Putamen (tissue), 1 donor: ENCODE data around the gene C14orf119.

Experiments
- DNase-seq: peaks from one replicate; pipeline ENCODE4 v3.0.0-alpha.2; 2016; ENCODE audit warnings: low spot score

The C14orf119 gene, protein sequence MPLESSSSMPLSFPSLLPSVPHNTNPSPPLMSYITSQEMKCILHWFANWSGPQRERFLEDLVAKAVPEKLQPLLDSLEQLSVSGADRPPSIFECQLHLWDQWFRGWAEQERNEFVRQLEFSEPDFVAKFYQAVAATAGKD

DNA sequence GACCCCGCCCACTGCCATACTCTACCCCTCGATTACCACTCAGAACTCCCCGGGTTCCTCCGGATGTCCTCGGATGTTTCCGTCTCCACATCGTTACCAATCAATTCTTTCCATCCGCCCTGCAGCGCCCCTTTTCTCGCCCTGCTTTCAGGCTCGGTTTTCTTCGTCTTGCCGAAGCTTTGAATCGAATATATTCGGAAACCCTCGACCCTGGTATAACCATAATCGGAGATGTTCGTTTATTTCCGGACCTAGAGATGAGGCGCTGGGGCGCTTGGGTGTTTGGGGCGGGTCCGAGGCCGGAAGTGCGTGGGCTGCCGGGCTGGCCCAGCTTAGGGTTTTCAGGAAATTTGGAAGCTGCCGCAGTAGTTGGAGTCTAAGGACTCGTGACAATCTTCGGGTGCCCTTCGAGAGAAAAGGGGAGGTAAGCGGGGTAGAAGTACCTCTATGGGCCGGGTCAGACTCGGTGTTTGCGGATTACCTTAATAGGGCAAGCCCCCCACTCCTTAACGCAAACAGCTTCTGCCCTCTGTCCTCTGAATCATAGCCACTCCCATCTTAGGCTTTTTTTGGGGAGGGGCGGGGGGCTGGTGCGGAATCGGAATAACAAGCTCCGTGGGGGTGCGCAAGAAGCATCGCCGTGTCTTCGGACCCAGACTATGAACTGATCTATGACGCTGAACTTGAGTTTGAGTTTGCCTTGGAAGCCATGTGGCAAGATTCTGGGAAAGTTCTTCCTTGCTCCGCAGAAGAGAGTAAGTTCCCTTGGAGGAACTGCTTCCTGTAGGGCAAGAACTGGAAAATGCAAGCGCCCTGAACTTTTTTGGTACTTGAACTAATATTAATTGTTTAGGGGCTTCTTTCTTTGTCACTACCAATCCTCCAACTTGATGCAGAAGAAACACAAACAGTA is at the start of gene C14orf119:
Gene C14orf119 (plus strand): TSS at position 310 of the 913 bp plus-strand sequence. CDS start 2,154 bp downstream, outside the sequence.
- DNase-seq: peak; percentile 100

DNA sequence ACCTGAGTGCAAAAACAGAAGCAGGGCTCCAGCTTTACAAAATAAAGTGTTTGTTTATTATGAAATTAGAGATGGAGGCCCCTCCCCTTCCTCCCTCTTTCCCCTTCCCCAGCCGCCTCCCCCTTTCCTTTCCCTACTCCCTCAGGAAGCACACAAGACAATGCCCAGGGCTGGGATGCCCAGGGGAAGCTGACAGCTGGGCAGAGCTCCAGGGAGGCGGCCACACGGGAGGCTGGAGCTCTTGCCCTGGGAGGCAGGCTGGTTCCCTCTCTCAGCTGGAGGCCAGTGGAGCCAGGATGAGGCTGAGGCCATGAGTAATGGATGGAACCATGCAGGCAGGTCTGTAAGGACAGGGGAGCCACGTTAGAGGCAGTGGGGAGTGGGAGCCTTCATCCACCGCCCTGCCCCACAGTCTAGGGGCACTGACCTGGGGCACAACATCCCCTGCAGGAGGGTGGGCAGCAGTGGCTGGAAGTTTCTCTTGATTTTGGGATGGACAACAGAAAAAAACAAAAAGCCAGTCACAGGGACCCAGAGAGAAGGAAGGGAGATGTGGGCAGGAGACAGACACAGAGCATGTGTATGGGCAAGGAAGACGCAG is 48.2 kb upstream of the C14orf119 start:
- DNase-seq: no peak

DNA sequence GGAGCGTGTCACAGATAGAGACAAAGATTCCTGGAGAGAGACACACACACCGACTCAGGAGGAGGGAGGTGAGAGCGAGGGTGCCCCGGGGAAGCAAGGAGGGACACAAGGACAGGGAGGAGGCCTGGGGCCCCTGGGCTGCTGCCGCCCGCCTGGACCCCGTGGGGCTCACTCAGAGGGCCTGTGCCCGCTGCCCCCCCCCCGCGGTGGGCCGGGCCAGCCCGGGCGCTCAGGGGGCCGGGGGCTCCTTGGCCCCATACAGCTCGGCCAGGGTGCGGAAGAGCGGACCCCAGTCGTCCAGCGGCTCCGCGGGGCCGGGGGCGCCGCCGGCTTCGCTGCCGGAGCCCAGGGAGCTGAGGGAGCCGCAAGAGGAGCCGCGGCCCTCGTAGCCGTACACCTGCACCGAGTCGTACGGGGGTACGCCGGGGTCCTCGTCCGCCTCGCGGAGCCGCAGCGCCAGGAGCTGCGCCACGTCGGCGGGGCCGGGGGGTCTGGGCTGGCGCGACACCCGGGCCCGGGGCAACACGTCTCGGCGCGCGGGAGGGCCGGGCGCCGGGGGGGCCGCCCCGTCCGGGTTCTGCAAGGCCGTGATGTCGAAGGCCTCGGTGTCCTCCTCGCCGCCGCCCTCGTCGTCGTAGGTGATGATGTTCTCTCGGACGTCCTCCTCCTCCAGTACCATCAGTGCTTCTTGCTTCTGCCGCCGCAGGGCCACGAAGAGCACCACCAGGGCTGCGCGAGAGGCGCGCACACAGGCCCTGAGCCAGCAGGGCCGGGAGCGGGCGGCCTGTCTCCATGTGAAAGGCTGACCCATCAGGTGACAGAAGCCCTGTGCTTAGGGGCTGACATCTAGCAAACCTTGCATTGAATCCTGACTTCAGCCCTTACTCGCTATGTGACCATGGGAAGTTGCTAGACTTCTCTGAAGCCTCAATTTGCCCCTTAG is 47.3 kb upstream of the C14orf119 start:
- DNase-seq: no peak

DNA sequence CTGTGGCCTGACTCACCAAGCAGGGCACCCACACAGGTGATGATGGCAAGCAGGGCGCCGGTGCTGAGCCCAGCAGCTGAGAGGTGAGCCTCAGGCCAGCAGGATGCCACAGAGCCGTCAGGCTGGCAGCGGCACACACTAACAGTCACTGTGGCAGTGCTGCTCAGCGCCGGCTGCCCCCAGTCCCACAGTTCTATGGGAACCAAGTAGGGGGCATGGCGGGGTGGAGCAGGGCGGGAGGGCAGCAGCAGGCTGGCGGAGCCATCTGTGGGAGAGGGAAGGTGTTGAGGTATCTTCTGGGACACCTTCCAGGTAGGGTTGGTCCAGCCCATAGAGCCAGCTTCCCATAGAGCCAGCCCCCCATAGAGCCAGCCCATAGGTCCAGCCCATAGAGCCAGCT is 46.3 kb upstream of the C14orf119 start:
- no peak for DNase-seq

DNA sequence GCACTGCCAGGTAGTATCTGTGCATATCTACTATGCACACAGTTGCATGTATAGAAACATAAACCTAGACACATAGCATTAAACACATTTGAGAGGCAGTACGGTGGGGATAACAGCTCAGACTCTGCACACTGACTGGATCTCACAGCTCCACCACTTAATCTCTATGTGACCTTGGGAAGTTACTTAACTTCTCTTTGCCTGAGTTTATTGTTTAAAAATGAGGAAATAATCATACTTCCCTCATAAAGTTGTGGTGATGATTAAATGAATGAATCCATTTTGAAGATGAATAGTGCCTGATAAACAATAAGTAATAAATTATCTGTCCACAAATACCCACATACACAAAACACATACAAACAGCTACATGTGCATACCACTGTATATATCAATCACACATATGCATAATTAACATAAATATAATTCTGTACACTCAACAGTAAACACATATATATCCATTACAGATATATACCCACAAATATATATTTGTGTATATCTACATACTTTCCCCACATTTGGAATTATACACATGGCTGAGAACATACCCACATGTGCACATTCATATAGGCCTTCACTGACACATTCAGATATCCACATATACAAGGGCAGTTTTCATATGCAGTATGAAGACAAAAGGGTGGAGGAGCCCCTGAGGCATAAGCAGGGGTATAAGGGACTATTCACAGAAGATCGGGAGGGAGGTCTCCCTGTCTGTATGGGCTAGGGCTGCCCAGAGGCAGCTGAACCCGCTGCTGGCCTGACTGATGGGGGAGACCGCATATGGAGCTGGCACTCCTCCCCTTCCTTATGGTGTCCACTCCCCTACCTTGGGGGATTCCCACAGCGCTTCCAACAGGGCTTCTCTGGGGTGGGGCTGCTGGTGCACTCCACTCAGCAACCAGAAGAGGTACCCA is 43.9 kb upstream of the C14orf119 start:
- DNase-seq: no peak

DNA sequence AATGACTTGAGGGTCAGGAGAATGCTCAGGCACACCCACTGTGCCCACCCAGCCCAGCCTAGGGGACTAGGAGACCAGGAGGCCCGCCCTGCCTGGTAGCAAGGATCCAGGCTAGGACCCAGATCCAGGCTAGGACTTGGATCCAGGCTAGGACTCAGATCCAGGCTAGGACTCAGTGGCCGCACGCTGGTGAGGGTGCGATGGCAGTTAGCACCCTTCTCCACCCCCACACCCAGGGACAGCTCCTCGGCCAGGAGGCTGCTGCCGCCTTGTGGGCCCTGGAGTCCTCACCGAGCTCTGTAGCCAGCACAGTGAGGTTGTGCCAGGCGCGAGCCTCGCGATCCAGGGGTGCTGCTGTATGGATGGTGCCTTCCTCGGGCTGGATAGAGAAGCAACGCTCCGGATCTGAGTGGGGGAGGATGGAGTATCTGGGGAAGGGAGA is 43.1 kb upstream of the C14orf119 start:
- no peak for DNase-seq

DNA sequence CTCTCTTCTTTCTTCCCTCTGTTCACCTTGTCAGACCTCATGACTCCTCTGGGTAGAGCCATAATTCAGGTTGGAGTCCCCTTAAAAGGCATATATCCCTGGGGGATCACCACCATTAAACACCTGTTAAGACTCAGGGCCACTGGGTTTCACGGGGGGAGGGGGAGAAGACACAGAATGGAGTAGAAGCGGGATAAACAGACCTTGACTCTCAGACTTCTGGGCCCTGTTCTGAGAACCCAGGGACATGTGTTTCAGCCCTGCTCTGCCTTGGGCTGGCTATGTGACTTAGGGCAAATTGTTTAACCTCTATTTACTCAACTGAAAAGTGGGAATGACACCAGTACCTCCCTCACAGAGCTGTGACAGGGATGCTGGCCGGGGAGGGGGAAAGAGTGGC is 42.6 kb upstream of the C14orf119 start:
- DNase-seq: no peak

DNA sequence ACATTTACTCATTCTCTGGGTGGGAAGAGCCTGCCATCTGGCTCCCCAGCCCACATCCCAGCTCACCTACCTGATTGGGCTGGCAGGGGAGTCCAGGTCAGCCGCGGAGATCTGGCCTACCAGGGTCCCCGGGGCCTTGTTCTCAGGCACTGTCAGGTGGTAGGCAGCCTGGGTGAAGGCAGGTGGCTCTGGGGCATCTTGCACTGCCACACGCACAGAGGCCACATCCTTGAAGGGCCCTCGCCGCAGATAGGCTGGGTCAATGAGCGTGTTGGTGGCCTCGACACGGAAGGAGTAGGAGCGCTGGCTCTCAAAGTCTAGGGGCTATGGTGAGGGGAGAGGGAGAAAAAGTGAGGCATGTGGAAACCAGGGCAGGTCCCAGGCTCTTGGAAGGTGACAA is 41.9 kb upstream of the C14orf119 start:
- DNase-seq: no peak

DNA sequence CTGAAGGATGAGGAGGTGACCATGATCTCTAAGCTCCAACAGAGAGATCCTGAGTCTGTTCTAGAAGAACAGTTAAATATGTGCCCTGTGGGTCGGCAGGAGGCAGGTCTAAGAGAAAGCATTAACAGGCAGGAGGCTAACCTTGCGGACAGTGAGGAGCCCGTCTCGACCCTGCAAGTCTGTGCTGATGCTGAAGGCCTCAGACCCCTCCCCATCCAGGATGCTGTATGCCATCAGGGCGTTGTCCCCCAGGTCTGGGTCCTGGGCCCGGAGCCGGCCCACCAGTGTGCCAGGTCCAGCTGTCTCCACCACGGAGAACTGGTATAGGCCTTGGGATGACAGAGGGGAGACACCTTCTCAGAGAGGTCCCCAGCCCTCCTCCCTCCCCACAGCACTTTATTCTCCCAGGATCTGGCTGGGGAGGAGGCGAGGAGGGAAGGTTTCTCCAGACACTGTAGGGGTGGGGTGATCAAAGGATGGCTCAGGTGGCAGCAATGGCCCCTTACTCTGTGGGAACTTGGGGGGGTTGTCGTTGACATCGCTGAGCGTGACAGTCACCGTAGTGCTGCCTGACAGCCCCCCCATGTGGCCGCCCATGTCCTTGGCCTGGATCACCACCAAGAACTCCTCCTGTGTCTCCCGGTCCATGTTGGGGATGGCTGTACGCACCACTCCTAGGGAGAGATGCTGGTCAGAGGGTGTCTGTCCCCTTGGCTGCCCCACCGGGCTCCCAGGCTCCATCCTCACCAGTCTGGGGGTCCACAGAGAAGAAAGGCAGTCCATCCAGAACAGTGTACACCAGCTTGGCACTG is 41.1 kb upstream of the C14orf119 start:
- DNase-seq: no peak

DNA sequence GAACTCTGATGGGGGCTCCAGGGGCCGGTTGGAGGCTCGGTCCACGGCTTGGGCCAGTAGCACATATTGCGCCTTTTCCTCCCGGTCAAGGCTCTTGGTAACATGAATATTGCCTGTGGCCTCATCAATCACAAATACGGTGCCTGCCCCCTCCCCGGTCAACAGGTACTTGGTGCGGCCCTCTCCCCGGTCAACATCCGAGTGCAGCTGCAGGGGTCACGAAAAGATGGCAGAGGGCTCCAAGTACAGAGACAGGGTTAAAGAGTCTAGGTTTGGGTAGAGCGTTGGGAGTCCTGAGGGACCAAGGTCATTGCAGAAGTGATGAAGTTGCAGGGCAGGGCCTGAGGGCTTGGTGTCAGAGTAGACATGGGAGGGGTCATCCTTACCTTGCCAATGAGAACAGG is 40.2 kb upstream of the C14orf119 start:
- DNase-seq: no peak

DNA sequence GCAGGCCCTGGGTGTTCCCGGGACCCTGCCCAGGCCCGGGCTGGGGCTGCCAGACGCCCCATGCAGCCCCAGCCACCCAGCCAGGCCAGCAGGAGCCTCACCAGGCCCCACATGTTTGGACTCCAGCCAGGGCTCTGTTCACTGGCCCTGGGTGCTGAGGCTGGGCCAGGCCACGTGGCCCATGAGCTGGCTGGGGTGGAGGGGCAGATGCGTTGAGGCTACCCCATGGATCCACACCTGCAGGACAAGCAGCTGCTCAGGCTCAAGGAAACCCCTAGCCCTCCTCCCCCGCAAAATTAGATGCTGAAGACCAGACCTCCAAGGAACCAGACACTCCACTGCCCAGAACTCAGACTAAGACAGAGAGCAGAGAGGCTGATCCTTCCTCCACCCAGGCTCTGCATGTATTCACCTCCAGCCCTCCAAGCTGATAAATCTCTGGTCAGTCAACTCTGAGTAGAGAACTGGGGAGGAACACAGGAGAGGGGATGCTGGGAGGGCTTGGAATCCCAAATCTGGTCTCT is 39.6 kb upstream of the C14orf119 start:
- no peak for DNase-seq

DNA sequence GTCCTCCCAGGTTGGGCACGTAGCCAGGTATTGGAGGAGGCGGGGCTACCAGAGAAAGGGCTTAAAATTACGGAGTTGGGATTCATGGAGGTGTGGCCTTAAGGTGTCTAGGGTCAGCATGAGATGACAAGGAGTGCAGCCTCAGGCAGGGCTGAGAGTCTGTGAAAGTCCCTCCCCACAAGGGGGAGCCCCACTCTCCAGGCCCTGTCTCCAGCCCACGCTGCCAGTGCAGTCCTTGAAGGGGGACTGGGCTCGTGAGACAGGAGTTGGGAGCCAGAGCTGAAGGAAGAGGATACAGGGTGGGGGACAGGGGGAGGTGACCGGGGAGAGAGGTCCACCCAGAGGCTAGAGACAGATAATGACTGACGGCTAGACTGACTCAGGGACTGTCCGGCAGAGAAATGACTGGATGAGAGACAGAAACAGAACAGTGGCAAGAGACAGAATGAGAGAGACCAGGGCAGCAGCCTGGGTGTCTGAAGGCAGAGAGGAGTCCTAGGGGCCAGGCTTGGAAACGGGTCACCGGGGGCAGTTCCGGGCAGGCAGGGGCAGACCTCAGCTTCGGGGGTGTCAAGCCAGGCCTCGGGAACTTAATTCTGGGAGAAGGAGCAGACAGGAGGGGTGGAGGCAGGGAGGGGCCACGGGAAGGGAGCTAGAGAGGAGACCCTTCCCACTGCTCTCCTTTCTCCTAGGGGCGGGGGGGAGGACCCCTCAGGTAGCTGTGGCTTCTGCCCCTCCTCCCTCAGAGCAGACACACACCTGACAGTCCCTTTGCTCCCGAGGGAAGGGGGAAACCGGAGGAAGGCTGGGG is 39.0 kb upstream of the C14orf119 start:
- DNase-seq: no peak

DNA sequence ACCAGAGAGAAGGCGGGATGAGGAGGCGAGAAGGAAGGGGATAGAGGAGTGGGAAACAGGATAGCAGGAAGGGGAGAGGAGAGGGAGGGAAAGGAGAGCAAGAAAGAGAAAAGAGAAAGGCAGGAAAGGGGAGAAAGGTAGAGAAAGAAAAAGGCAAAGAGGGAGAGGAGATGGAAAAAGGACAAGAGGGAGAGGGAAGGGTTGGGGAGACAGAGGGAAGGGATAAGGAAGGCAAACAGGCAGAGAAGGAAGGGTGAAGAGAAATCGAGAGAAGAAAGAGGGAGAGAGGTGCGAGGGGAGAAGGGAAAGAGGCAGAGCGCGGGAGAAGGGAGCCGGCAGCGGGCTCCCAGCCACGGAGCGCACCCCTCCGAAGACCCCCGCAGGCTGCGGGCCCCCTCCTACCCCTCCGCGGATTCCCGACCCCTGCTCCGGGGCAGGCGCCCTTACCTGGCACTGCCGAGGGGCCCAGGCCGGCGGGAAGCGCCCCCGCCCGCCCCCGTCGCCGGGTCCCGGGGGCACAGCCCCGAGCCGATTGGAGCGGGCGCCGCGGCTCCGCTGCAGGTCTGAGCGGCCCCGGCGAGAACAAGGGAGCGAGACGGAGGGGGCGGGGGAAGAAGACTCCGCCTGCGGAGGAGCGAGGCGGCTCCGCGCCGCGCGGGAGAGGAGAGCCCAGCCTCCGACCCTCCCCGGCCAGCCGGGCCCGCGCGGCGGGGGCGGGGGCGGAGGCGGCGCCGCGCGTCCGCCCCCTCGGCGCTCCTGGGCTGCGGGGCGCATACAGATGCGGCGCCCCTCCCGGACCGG is 38.1 kb upstream of the C14orf119 start, which contains the start of gene CDH24:
Gene CDH24 (minus strand): TSS at position 565 of the 801 bp plus-strand sequence. CDS start 1,787 bp downstream, outside the sequence.
- no peak for DNase-seq

DNA sequence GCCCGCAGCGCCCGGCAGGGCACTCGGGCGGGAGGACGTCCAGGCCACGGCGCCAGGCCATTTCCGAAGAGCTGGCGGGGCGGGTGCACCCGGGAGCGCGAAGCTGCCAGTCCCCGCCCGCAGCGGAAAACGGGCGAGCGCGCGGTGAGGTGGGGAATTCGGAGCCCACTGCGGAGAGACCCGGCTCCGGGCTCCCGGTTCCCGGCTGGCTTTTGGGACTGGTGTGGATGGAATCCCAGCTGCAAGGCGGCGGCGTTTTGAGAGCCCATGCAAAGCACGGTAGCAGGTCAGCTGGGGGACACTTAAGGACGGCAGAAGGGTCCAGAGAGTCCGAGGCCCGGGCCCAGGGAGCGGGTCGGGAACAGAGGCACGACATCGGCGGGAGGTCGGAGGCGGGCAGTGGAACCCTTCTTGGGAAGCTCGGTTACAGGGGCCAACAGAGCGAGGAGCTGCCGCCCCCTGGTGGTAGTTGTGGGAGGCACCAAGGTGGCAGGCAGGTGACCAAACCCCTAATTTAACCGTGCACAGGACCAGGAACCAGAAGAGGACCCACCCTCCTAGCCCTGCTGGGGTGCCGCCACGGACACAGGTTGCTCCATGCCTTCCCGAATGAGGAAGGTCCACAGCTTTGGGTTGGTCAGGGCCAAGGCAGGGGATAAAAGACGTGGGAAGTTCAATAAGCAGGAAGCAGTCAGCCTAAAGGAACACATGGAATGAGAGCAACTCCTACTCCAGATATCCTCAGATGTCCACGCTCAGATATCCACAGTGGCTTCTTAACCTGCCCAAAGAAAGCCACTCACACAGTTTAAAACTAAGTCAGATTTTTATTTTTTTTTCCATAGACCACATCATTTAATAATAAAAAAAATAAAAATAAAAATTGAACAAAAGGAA is 37.3 kb upstream of the C14orf119 start:
- peak; percentile 78 for DNase-seq

DNA sequence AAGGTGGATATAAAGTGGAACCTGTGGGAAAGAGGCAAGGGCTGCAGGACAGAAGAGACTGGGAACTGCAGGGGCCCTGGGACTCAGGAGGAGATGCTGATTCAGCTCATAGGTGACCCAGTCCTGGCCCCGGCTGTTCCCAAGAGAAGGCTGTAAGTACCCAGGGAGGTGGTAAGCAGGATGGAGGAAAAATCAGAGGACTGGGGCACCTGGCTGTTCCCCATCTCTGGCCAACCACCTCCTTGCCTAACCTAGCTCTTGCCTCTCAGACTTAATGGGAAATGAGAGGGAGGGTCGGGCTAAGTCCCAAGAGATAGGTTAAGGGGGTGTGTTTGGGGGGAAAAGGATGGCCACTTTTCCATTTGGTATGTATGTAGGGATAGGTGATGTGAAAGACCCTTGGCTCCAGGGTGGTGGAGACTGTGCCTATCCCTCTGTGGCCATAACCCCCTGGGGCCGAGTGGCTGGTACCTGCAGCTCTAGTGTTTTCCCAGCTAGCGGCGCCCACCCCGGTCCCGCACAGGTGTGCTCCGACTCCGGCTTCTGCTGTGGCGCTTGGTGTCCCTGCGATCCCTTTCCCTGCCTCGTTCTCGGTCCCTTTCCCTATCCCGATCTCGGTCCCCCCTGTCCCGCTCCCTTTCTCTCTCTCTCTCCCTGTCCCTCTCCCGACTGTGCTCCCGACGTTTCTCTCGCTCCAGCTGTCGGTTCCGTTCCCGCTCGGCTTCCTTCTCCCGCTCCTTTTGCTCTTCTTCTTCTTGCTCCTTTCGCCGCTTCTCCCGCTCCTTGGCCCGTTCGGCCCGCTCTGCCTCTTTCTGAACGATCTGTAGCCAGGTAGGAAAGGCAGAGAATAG is 36.4 kb upstream of the C14orf119 start:
- DNase-seq: no peak
